Measurements from ENCODE around the gene KCNC4. TPM values are rescaled to one million over a fixed set of nuclear protein-coding genes. Genes with fewer than 3 reads are reported as not detected.

Gene KCNC4
- total and polyA plus RNA-seq, 2 of the 4 experiments (the other 2 are of a cell fraction) = 0.18 to 2.3 TPM

DNA sequence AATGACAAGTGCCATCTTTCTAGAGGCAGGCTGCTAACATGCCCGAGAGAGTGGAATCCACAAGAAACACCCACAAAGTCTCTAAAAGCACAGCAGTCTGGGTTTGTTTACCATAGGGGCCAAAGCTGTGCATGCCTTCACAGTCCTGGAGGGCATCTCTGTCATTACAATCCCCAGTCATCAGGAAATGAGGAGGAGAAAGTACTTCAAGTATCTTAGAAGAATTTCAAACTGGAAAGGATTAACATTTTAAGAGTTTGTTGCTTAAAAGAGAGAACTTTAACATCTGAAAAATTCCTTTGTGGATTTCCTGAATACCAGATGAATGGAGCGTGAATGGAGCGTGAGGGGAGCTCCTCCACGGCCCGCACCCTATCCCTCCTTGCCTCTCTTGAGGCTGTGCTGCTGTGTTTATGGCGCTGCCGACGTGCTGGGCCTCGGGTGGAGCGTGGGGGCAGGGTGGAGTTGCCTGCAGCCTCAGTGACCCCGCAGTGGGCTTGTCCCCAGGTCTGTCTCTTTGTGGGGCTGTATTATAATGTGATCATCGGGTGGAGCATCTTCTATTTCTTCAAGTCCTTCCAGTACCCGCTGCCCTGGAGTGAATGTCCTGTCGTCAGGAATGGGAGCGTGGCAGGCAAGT, 36.5 kb upstream of the KCNC4 start:
- Histone ChIP-seq H2AFZ (replicated peaks; ENCODE audit: low read length, poor library complexity) (no peak overlapping the region), H3K14ac (replicated peaks; ENCODE audit: low read depth, low read length) (no peak overlapping the region), H2AK5ac (ENCODE audit: low read depth, low read length) (no peak overlapping the region), H3K9me3 (ENCODE audit: control insufficient read depth, insufficient read depth, low read length) (peaks cover 1% of the 10 kb centered on the region; the same call in 1 of the 2 replicates), H3K4me1 (ENCODE audit: control insufficient read depth, insufficient read depth, low read length) (peaks cover 7% of the 10 kb centered on the region), H3K27ac (ENCODE audit: insufficient read depth, low read length) (no peak overlapping the region), H3K23ac (ENCODE audit: low read depth, low read length) (no peak overlapping the region), H4K20me1 (ENCODE audit: insufficient read depth, low read length) (no peaks in the 10 kb centered on the region), H2BK5ac (ENCODE audit: low read depth, low read length, poor library complexity, severe bottlenecking) (peak overlapping the region; percentile 46), H4K91ac (ENCODE audit: insufficient read depth, low read depth, low read length) (no peak overlapping the region), H3K4me3 (ENCODE audit: insufficient read depth, low read depth, low read length) (no peak overlapping the region), H3K27me3 (ENCODE audit: control insufficient read depth, insufficient read depth, low read length) (peaks cover 16% of the 10 kb centered on the region; the same call in 1 of the 2 replicates), H2AK9ac (replicated peaks; ENCODE audit: low read depth, low read length, poor library complexity) (no peak overlapping the region), H2BK120ac (ENCODE audit: low read depth, low read length) (no peak overlapping the region), H3K4ac (ENCODE audit: low read depth, low read length) (no peak overlapping the region), H3K56ac (ENCODE audit: extremely low read depth, insufficient read depth, low read length) (no peak overlapping the region), H2BK20ac (ENCODE audit: low read depth, low read length) (no peak overlapping the region), H3K9me1 (ENCODE audit: insufficient read depth, low read length) (no peaks in the 10 kb centered on the region), H3K9ac (ENCODE audit: low read depth, low read length) (no peak overlapping the region), H4K8ac (ENCODE audit: low read depth in 2 of 2, low read length in 2 of 2) (peak overlapping the region in 1 of 2 experiments; percentile 10; a peak in 1 of 4 replicates), H3K4me2 (ENCODE audit: low read depth, low read length) (no peak overlapping the region), H4K5ac (ENCODE audit: low read depth, low read length) (no peak overlapping the region), H3K18ac (ENCODE audit: low read depth, low read length) (no peak overlapping the region), H3K36me3 (ENCODE audit: control insufficient read depth, insufficient read depth, low read length) (no peaks in the 10 kb centered on the region), H3K79me1 (ENCODE audit: low read depth in 1 of 2, low read length in 2 of 2) (no peaks in the 10 kb centered on the region), H2BK15ac (ENCODE audit: low read depth, low read length) (no peak overlapping the region)
- DNase-seq = peak; percentile 30
- no CpG with 5 or more reads among the region's 15 CpGs for WGBS, 2 experiments (ENCODE audit: extremely low coverage in 2 of 2, insufficient read length in 1 of 2)
- intact Hi-C loops (cut with micrococcal nuclease) = no loop called here
- dilution Hi-C loops (cut with HindIII; ENCODE audit: low sequenced_read_pairs, unreplicated experiment) = no loop called here
- CTCF ChIA-PET = no interaction called here
- in situ Hi-C loops (cut with MboI; ENCODE audit: low sequenced_read_pairs) = no loop called here
- no peak for TF ChIP-seq NFE2L2 (IDR thresholded peaks at IDR 0.05; ENCODE audit: low read depth, low read length)
- TF ChIP-seq, protein P1, sequence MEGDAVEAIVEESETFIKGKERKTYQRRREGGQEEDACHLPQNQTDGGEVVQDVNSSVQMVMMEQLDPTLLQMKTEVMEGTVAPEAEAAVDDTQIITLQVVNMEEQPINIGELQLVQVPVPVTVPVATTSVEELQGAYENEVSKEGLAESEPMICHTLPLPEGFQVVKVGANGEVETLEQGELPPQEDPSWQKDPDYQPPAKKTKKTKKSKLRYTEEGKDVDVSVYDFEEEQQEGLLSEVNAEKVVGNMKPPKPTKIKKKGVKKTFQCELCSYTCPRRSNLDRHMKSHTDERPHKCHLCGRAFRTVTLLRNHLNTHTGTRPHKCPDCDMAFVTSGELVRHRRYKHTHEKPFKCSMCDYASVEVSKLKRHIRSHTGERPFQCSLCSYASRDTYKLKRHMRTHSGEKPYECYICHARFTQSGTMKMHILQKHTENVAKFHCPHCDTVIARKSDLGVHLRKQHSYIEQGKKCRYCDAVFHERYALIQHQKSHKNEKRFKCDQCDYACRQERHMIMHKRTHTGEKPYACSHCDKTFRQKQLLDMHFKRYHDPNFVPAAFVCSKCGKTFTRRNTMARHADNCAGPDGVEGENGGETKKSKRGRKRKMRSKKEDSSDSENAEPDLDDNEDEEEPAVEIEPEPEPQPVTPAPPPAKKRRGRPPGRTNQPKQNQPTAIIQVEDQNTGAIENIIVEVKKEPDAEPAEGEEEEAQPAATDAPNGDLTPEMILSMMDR (conservative IDR thresholded peaks at IDR 0.05; ENCODE audit: low read depth, low read length) = 0 out of 2 replicates have a peak, but pooled peaks have one; percentile 10
- POLR2A ChIA-PET (ENCODE audit: unreplicated experiment) = no interaction called here
- ATAC-seq (ENCODE audit: low read depth) = peak; percentile 83
- BruUV-seq (replicated peaks) = no TSS peak
